HG02943 (cell line): Measurements from ENCODE around the gene ASIC4.

ENCODE experiments used
- ATAC-seq: cut with Tn5 transposase; IDR thresholded peaks from one replicate; pipeline ENCODE4 v1.9.1; 2021; ENCODE audit warnings: mild to moderate bottlenecking, low read depth, moderate library complexity; ENCODE audit not compliant: unreplicated experiment

Gene ASIC4

DNA sequence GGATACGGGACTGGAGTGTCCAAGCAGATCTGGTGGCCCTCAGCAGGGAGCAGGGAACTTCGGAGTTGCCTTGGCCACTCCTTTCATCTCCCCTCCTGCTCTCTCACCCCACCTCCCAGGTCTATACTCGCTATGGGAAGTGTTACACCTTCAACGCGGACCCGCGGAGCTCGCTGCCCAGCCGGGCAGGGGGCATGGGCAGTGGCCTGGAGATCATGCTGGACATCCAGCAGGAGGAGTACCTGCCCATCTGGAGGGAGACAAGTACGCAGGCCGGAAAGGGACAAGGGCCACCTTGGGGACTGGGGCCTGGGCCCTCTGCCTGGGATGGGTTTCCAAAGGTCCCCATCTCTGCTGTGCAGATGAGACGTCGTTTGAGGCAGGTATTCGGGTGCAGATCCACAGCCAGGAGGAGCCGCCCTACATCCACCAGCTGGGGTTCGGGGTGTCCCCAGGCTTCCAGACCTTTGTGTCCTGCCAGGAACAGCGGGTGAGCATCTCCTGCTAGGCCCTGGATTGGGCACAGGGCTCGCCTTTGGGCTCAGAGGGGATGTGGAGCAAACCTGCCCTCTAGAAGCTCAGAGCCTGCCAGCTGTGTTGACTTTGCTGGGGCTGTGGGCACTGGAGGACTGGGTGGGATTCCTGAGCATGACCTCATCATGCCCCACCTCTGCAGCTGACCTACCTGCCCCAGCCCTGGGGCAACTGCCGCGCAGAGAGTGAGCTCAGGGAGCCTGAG is 17.5 kb downstream of the ASIC4 start:
- ATAC-seq = no peak

DNA sequence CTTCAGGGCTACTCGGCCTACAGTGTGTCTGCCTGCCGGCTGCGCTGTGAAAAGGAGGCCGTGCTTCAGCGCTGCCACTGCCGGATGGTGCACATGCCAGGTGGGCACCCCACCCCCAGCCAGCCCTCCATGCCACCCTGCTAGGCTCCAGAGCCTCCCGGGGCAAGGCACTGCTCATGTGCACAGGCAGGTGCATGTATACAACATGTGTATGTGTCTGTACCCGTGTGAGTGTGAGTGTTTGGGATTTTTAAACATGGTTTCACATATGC is 18.0 kb downstream of the ASIC4 start:
- ATAC-seq = no peak

GRCh38 chr2:219533930-219534661 is 19.8 kb downstream of the ASIC4 start:
- no peak for ATAC-seq

- ATAC-seq = no peak
Observed at GRCh38 chr2:219536425-219536824, 22.1 kb downstream of the ASIC4 start.

GRCh38 chr2:219536967-219537366 is 22.7 kb downstream of the ASIC4 start:
- ATAC-seq = no peak

DNA sequence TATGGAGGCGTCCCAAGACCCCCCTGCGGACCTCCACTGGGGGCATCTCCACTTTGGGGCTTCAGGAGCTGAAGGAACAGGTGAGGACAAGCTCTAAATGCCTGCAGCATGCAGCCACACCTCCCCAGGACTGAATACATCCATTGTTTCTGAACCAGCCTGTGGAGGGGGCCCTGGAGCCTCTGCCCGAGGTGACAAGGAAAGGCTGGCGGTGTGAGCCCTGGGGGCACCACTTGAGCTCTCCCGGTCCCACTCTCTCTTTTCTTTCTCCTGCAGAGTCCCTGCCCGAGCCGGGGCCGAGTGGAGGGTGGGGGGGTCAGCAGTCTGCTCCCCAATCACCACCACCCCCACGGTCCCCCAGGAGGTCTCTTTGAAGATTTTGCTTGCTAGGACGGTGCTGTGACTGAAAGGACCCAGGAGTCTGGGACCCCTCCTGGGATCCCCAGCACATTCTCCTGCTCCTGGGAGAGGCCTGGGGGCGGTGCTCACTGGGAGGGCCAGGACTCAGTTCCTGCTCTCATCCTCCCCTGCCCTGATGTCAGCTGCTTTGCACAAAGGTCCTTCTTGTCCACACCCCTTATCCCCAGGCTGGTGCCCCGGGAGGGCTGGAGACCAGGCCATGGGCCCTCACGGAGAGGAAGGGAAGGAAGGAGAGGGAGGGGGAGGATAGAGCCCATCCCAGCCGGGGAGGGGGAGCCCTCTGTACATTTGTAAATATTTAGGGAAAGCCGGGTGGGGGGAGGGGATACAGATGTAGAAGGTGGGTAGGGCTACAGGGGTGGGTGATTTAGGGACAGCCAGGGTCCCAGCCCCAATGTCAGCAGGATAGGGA is 23.6 kb downstream of the ASIC4 start:
- no peak for ATAC-seq

DNA sequence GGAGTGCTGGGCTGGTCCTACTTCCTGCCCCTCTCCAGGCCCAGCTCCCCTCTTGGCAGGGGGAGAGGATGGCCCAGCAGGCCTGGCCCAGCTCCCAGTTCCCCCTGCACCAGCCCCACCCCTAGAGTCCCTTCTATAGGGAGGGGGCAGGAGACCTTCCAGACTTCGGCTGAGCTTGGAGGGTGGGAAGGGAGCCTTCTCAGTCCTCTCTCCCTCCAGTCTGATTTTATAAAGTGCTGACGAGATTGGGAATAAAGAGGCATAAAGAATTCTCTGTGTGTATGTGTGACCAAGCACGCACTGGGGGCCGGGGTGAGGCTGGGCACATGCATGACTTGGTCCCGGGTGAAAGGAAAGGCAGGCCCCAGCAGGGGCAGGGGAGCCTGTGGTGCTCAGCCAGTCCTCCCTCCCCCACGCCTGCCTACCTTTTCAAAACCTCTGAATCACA is 24.2 kb downstream of the ASIC4 start:
- no peak for ATAC-seq

GRCh38 chr2:219538956-219539788 is 24.9 kb downstream of the ASIC4 start:
- no peak for ATAC-seq

- ATAC-seq = no peak
Observed at GRCh38 chr2:219539926-219540678, 25.8 kb downstream of the ASIC4 start.

DNA sequence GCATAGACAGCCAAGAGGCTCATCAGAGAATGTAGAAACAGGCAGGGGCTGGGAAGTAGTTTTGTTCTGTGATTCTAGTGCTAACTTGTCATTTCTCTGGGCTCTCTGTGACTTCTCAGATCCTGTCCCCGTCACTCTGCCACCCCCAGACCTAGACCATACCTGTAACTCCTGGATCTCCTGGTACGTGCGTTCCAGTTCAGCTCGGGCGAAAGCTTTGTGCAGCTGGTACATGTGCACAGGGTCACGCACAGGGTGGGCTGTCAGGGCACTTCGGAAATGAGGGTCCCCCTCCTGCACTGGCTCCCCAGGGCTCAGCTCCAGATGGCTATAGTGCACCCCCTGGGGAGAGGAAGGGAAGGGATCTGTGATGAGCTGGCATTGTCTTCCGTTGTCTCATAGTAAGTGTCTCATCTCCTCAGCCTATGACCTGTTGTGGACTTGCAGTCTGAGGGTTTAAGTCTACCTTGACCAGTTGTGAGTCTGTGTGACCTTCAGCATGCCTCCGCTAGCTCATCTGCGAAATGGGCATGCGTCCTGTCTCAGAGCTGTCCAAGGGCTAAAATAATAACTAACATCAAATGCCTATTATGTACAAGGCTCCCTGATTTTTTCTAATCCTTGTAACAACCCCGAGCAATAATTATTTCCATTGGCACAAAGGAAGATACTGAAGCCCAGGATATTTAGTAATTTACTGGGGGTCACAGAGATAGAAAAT is 26.7 kb downstream of the ASIC4 start:
- ATAC-seq = no peak

GRCh38 chr2:219541611-219542180 is 27.4 kb downstream of the ASIC4 start:
- peak; percentile 41 for ATAC-seq

DNA sequence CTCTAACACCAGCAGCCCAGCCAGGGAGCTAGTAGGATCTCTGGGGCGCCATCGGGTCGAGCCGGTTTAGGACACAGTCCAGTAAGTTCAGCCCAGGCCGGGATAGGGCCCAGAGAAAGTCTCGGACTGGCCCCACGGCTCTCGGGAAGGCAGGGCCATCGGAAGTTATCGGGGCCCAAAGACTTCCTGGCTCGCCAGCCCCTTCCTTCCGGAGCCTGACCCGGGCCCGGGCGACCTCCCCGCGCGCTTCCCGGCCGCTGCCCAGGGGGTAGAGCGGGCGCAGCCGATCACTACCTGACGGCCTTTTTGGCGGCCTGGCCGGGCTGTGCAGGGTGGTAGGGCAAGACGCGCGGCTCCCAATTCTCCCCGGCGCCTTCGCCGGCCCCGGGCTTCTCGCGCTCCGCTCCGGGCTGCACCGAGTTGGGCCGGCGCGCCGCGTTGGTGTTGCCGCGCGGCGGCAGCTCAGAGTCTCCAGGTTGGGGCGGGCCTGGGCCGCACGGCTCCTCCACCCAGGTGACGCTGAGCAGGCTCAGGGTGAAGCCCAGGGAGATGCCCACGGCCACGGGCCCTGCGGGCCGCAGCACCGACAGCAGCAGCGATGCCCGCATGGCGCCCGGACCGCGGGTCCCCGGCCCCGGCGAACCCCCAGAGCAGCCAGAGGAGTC is 28.8 kb downstream of the ASIC4 start:
- peak; percentile 40 for ATAC-seq

DNA sequence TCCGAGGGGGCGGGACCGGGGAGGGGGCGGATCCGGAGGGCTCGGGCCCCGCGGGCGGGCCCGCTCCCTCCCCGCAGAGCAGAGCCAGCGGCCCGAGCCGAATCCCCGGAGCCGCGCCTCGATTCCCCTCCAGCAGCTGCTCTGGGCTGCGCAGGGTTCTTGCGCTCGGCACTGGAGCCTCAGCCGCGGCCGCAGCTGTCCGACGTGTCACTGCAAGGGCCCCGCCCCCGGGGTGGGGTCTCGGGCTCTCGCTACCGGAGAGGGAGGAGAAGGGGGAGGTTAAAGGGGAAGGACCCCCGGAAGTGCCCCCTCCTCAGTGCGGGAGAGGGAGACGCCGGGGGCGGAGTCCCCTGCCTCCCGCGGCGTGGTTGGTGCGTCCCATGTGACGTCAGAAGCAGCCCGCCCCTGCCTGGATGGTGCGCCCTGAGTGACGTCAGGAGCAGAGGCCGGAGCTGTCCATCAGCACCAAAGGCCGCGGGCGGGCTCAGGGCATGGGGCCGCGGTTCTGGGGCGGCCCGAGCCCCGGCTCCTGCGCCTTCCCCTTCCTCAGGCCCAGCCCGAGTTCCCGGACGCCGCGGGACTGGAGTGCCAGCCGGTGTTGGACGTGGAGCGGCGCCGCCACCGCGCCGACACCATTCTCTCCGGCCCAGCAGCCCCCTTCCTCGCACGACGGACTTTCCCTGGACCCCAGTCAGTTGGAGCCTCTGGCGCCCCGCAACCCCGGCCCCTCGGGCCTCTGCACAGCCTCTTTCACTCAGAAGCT is 29.5 kb downstream of the ASIC4 start, which contains the start of the genes CHPF and TMEM198:
CHPF (minus strand) TSS at position 214 of the 763 bp plus-strand sequence. CDS start 271 bp downstream, outside the sequence.
TMEM198 (plus strand) TSS at position 433 of the 763 bp plus-strand sequence. CDS start 700 bp downstream, outside the sequence.
- peak; percentile 68 for ATAC-seq

DNA sequence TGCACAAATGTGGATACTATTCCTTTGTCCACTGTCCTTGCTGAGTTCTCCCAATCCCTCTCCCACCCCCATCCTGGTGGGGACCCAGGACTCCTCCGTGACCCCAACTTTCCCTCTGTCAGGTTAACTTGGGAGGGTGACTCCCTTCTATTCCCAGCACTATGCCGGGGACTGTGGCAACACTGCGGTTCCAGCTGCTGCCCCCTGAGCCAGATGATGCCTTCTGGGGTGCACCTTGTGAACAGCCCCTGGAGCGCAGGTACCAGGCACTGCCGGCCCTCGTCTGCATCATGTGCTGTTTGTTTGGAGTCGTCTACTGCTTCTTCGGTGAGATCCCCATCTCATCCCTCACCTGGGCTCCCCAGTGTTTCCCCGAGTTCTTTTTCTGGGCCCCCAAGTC is 30.3 kb downstream of the ASIC4 start:
- ATAC-seq = no peak

GRCh38 chr2:219545295-219545942 is 31.1 kb downstream of the ASIC4 start:
- no peak for ATAC-seq

DNA sequence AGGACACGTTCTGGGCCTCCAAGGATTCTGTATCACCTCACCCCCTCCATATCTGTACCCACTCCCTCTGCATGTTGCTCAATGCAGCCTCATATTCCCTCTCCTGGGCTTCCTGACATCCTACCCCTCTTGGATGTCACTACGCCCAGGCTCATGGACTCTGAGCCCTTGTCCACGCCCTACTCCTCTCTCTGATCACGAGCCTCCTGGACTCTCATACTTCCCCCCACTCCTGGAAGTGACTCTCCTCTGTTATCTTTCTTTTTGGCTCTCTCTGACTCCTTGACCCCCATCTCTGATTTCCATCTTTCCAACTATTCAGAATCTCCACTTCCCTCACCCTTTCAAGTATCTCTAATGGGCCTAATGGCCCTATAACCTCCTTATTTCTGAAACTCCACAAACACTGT is 31.7 kb downstream of the ASIC4 start:
- ATAC-seq = no peak

GRCh38 chr2:219547621-219548020 is 33.3 kb downstream of the ASIC4 start:
- ATAC-seq = no peak
